GM12801 (cell line): ENCODE results near the gene RERE.

Experiments used
- CTCF ChIP-seq: IDR thresholded peaks from one replicate; pipeline ENCODE4 v1.5.1; 2011; ENCODE audit warnings: control low read depth; ENCODE audit not compliant: insufficient read length; ENCODE audit errors: extremely low read depth

The RERE gene

GRCh38 chr1:8435569-8436071, 381.8 kb downstream of the RERE start:
- TF ChIP-seq CTCF, result no peak

GRCh38 chr1:8434101-8434500, 383.3 kb downstream of the RERE start:
- no peak for TF ChIP-seq CTCF

- TF ChIP-seq CTCF, result no peak
These were observed 385.7 kb downstream of the RERE start for GRCh38 chr1:8431784-8432183.

- TF ChIP-seq CTCF, result no peak
These were observed 386.4 kb downstream of the RERE start for GRCh38 chr1:8431019-8431418.

GRCh38 chr1:8430476-8430875, 387.0 kb downstream of the RERE start:
- no peak for TF ChIP-seq CTCF

GRCh38 chr1:8429549-8430110, 387.8 kb downstream of the RERE start:
- no peak for TF ChIP-seq CTCF

GRCh38 chr1:8428441-8428840, 389.0 kb downstream of the RERE start:
- TF ChIP-seq CTCF, result no peak
